ENCODE results near the gene KLHDC10. TPM values are rescaled to one million over a fixed set of nuclear protein-coding genes. Genes with fewer than 3 reads are reported as not detected.
"Not testable (repeated sequence)": the region's sequence is repeated elsewhere in the genome, so short reads cannot be mapped to it uniquely, and the experiment has no call there.

KLHDC10 gene
- total and polyA plus RNA-seq, 2 donors from 2014 or later: 15.7 to 38.9 TPM

GRCh38 chr7:130084037-130084875, 13.9 kb downstream of the KLHDC10 start:
- TF ChIP-seq CTCF (IDR thresholded peaks at IDR 0.05; ENCODE audit: borderline replicate concordance, extremely low read depth, insufficient read depth): peak; percentile 33
- DNase-seq (no peak), FAIRE-seq (no peak)
- Histone ChIP-seq H3K27me3 (ENCODE audit: control insufficient read depth, insufficient read depth, low read length) (no peaks in the 10 kb centered on the region), H3K4me1 (ENCODE audit: control insufficient read depth in 2 of 3, insufficient read depth in 2 of 3, low read depth in 1 of 3, low read length in 3 of 3) (no peaks in the 10 kb centered on the region), H3K27ac (ENCODE audit: low read depth in 2 of 2, low read length in 2 of 2) (no peak overlapping the region), H3K4me3 (ENCODE audit: low read length in 3 of 3) (no peak overlapping the region), H3K9me3 (ENCODE audit: control insufficient read depth in 2 of 3, insufficient read depth in 1 of 3, low read length in 3 of 3) (no peaks in the 10 kb centered on the region), H3K9ac (ENCODE audit: low read length in 3 of 3) (no peak overlapping the region), H3K36me3 (ENCODE audit: control insufficient read depth in 2 of 3, insufficient read depth in 3 of 3, low read length in 3 of 3) (no peaks in the 10 kb centered on the region)
- intact Hi-C loops (cut with DNase I): no loop called here

- H3K9me3 ChIP-seq (ENCODE audit: control insufficient read depth in 2 of 3, insufficient read depth in 1 of 3, low read length in 3 of 3); intact Hi-C loops (cut with DNase I); DNase-seq; H3K36me3 ChIP-seq (ENCODE audit: control insufficient read depth in 2 of 3, insufficient read depth in 3 of 3, low read length in 3 of 3); H3K27me3 ChIP-seq (ENCODE audit: control insufficient read depth, insufficient read depth, low read length); H3K4me3 ChIP-seq (ENCODE audit: low read length in 3 of 3); H3K9ac ChIP-seq (ENCODE audit: low read length in 3 of 3); H3K4me1 ChIP-seq (ENCODE audit: control insufficient read depth in 2 of 3, insufficient read depth in 2 of 3, low read depth in 1 of 3, low read length in 3 of 3); H3K27ac ChIP-seq (ENCODE audit: low read depth in 2 of 2, low read length in 2 of 2); FAIRE-seq: not testable (repeated sequence)
Observed at GRCh38 chr7:130085235-130085634, 14.9 kb downstream of the KLHDC10 start.

GRCh38 chr7:130086938-130087337, 16.6 kb downstream of the KLHDC10 start:
- no peaks in the 10 kb centered on the region for H3K36me3 ChIP-seq (ENCODE audit: control insufficient read depth in 2 of 3, insufficient read depth in 3 of 3, low read length in 3 of 3)
- no peaks in the 10 kb centered on the region for H3K9me3 ChIP-seq (ENCODE audit: control insufficient read depth in 2 of 3, insufficient read depth in 1 of 3, low read length in 3 of 3)
- intact Hi-C loops (cut with DNase I): no loop called here
- no peak for TF ChIP-seq CTCF (IDR thresholded peaks at IDR 0.05; ENCODE audit: borderline replicate concordance, extremely low read depth, insufficient read depth)
- no peak overlapping the region for H3K9ac ChIP-seq (ENCODE audit: low read length in 3 of 3)
- H3K4me3 ChIP-seq (ENCODE audit: low read length in 3 of 3): no peak overlapping the region
- H3K27ac ChIP-seq (ENCODE audit: low read depth in 2 of 2, low read length in 2 of 2): no peak overlapping the region
- H3K27me3 ChIP-seq (ENCODE audit: control insufficient read depth, insufficient read depth, low read length): no peaks in the 10 kb centered on the region
- no peak for FAIRE-seq
- no peaks in the 10 kb centered on the region for H3K4me1 ChIP-seq (ENCODE audit: control insufficient read depth in 2 of 3, insufficient read depth in 2 of 3, low read depth in 1 of 3, low read length in 3 of 3)
- DNase-seq: no peak

GRCh38 chr7:130087364-130087763, 17.0 kb downstream of the KLHDC10 start:
- Histone ChIP-seq H3K9ac (ENCODE audit: low read length in 3 of 3) (no peak overlapping the region), H3K4me1 (ENCODE audit: control insufficient read depth in 2 of 3, insufficient read depth in 2 of 3, low read depth in 1 of 3, low read length in 3 of 3) (peaks cover 0 to 1% (median 0%) of the 10 kb centered on the region in 3 donors), H3K36me3 (ENCODE audit: control insufficient read depth in 2 of 3, insufficient read depth in 3 of 3, low read length in 3 of 3) (no peaks in the 10 kb centered on the region), H3K27ac (ENCODE audit: low read depth in 2 of 2, low read length in 2 of 2) (no peak overlapping the region), H3K27me3 (ENCODE audit: control insufficient read depth, insufficient read depth, low read length) (no peaks in the 10 kb centered on the region), H3K4me3 (ENCODE audit: low read length in 3 of 3) (no peak overlapping the region), H3K9me3 (ENCODE audit: control insufficient read depth in 2 of 3, insufficient read depth in 1 of 3, low read length in 3 of 3) (no peaks in the 10 kb centered on the region)
- TF ChIP-seq CTCF (IDR thresholded peaks at IDR 0.05; ENCODE audit: borderline replicate concordance, extremely low read depth, insufficient read depth): no peak
- FAIRE-seq (no peak), DNase-seq (no peak)
- intact Hi-C loops (cut with DNase I): no loop called here

Data from kidney (tissue), 14 donors.